Measurements from ENCODE around the gene OOEP. TPM values are rescaled to one million over a fixed set of nuclear protein-coding genes. Genes with fewer than 3 reads are reported as not detected.

The OOEP gene
- total and polyA plus RNA-seq, 2 of the 13 experiments (the other 11 are each of a cell fraction or from before 2014, with no cell fraction given), result not detected

DNA sequence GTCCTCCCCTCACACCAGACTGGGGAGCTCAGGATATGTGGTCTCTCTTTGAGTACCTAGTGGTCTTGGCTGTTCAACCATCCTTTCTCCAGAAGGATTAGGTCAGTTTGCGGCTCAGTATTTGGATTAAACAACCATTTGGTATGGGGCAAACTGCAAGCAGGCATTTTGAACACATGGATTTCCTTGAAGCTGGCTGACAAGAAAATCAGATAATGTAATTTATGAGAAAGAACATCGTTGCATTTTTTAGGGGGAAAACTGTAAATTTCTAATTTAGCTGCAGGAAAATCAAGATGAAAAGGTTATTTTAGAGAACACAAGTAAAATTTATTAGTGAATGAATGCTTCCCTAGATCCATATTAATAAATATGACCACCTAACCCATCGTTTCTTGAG lies 40.9 kb downstream of the OOEP start (continued):
- TF ChIP-seq ONECUT2 (CRISPR knock-in tag; IDR thresholded peaks at IDR 0.05) (no peak), POGZ (CRISPR knock-in tag; IDR thresholded peaks at IDR 0.05) (no peak)
- TF ChIP-seq, protein P1, sequence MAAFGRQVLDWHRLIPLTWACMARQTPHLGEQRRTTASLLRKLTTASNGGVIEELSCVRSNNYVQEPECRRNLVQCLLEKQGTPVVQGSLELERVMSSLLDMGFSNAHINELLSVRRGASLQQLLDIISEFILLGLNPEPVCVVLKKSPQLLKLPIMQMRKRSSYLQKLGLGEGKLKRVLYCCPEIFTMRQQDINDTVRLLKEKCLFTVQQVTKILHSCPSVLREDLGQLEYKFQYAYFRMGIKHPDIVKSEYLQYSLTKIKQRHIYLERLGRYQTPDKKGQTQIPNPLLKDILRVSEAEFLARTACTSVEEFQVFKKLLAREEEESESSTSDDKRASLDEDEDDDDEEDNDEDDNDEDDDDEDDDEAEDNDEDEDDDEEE (CRISPR knock-in tag; IDR thresholded peaks at IDR 0.05), result no peak

DNA sequence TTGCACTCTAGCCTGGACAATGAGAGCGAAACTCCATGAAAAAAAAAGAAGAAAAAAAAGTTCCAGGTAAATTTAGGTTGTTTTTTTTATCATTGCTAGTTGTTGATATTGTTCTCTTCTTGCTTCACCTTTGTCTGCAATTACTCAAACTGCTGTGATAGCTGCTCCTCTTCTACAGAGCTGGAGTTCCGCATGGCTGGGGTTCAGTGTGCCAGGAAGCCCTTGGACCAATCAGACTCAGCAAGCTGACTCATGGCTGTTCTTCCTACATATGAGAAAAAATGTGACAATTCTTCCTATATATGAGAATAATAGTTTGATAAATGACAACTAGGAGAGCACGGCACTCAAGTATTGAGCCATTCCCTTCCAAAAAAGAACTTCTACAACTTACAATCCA lies 44.0 kb downstream of the OOEP start:
- no peak for TF ChIP-seq ZNF282 (IDR thresholded peaks at IDR 0.05; ENCODE audit: partially characterized antibody)
- TF ChIP-seq PLRG1 (conservative IDR thresholded peaks at IDR 0.05), result no peak
- no peak for TF ChIP-seq ZNF180 (CRISPR knock-in tag; IDR thresholded peaks at IDR 0.05; ENCODE audit: borderline replicate concordance, low read depth)
- no peak for TF ChIP-seq ZNF207 (IDR thresholded peaks at IDR 0.05; ENCODE audit: borderline replicate concordance)
- no peak for TF ChIP-seq ZNF543 (CRISPR knock-in tag; IDR thresholded peaks at IDR 0.05)
- no peak for TF ChIP-seq ZNF501 (CRISPR knock-in tag; IDR thresholded peaks at IDR 0.05)
- intact Hi-C loops (cut with micrococcal nuclease; ENCODE audit: unreplicated experiment), result loop anchor here (1.0 kb wide), 1 partner anchor 40 kb away; no protein-coding TSS in a partner anchor
- H4K20me1 ChIP-seq (ENCODE audit: insufficient read depth, low read length), result no peaks in the 10 kb centered on the region
- no peak overlapping the region for H3K4me3 ChIP-seq (replicated peaks in 1 of 3; ENCODE audit: insufficient read depth in 1 of 3, low read depth in 2 of 3, low read length in 3 of 3)
- no peaks in the 10 kb centered on the region for H3K36me3 ChIP-seq (replicated peaks in 1 of 2; ENCODE audit: control insufficient read depth in 1 of 2, insufficient read depth in 2 of 2, low read length in 2 of 2)
- WGBS (ENCODE audit: low lambda C conversion rate), result 62% methylated on average over 3 of the region's 3 CpGs
- H3K4me1 ChIP-seq (ENCODE audit: insufficient read depth, low read length), result no peaks in the 10 kb centered on the region
- H2AFZ ChIP-seq (ENCODE audit: low read length), result no peak overlapping the region
- ATAC-seq, result no peak
- CTCF ChIA-PET (ENCODE audit: low intra/inter-chr PET ratio, low total read pairs), result interaction anchor here (1.8 kb wide), 1 partner anchor 913 kb away, joined by 12 read pairs; no protein-coding TSS in a partner anchor
- H3K9ac ChIP-seq (ENCODE audit: insufficient read depth, low read depth, low read length), result no peak overlapping the region
- in situ Hi-C loops (cut with HindIII; ENCODE audit: extremely low pct_ligation_motif_present, low pct_unique_long_range_greater_than_20kb), result loop anchor here (5.0 kb wide), 1 partner anchor 38 kb away; no protein-coding TSS in a partner anchor
- H3K27ac ChIP-seq (ENCODE audit: extremely low read length, insufficient read depth, low read length), result no peak overlapping the region
- no peak for FAIRE-seq
- peaks cover 0 to 6% of the 10 kb centered on the region in 2 experiments; a peak in 1 of 5 replicates for H3K27me3 ChIP-seq (ENCODE audit: control insufficient read depth in 1 of 2, insufficient read depth in 2 of 2, low read length in 2 of 2)
- no peak for DNase-seq (ENCODE audit: low spot score)
- H3K79me2 ChIP-seq (ENCODE audit: insufficient read depth, low read length), result no peaks in the 10 kb centered on the region
- no peak overlapping the region for H3K4me2 ChIP-seq (ENCODE audit: low read depth, low read length)
- H3K9me3 ChIP-seq (ENCODE audit: low read length), result no peaks in the 10 kb centered on the region
- BruUV-seq (replicated peaks), result no TSS peak
- POLR2A ChIA-PET, result no interaction called here

All from HepG2 (cell line).